Hepatocyte (in vitro differentiated cells): ENCODE measurements around the gene CALML5.

ENCODE experiments used
- CTCF ChIP-seq: fragments of 200-600 bp; sonication (generic); IDR thresholded peaks from 2 replicates; pipeline ENCODE4 v1.5.1; 2016; ENCODE audit warnings: antibody characterized with exemption, mild to moderate bottlenecking; ENCODE audit not compliant: poor library complexity
- EZH2phosphoT487 ChIP-seq: fragments of 200-600 bp; sonication (generic); IDR thresholded peaks from one replicate; pipeline ENCODE4 v1.6.1; 2018; ENCODE audit warnings: antibody characterized with exemption, mild to moderate bottlenecking, low read depth, moderate library complexity; ENCODE audit not compliant: unreplicated experiment, severe bottlenecking

GRCh38 chr10:5507649-5508131 lies 8.3 kb upstream of the CALML5 start:
- TF ChIP-seq EZH2phosphoT487 (no peak), CTCF (no peak)
